ENCODE data around the gene B3GNT5.

- TF ChIP-seq EZH2 (IDR thresholded peaks at IDR 0.05) (no peak), POLR2AphosphoS5 (IDR thresholded peaks at IDR 0.05; ENCODE audit: borderline replicate concordance, low read depth, low read length) (no peak)
Observed at GRCh38 chr3:183227586-183227985, 25.5 kb upstream of the B3GNT5 start.

All from SK-N-MC (cell line).